ENCODE measurements around the gene ADAMTS14.

Gene ADAMTS14

DNA sequence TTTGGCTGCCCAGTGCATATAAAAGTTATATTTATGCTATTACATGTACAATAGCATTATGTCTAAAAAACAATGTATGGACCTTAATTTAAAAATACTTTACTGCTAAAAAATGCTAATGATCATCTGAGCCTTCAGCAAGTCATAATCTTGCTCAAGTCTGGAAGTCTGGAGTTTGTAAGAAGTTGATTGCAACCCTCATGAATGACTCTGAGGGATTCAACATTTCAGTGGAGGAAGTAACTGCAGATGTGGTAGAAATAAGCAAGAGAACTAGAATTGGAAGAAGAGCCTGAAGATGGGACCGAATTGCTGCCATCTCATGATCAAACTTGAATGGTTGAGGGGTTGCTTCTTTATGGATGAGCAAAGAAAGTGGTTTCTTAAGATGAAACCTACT, 13.0 kb upstream of the ADAMTS14 start:
- Histone ChIP-seq H3K27ac (ENCODE audit: low read length) (no peak overlapping the region), H2AFZ (ENCODE audit: low read depth, low read length) (no peak overlapping the region), H3K4me3 (ENCODE audit: low read depth in 1 of 2, low read length in 2 of 2) (no peak overlapping the region), H3K36me3 (ENCODE audit: insufficient read depth, low read length) (no peaks in the 10 kb centered on the region), H3K79me2 (ENCODE audit: insufficient read depth, low read length) (no peaks in the 10 kb centered on the region), H4K20me1 (ENCODE audit: insufficient read depth, low read length) (no peaks in the 10 kb centered on the region), H3K4me1 (ENCODE audit: insufficient read depth, low read length) (peaks cover 19% of the 10 kb centered on the region), H3K9me3 (ENCODE audit: insufficient read depth, low read length, severe bottlenecking) (peaks cover 8% of the 10 kb centered on the region), H3K4me2 (ENCODE audit: insufficient read depth, low read length) (no peak overlapping the region), H3K27me3 (ENCODE audit: insufficient read depth, low read length, poor library complexity) (no peaks in the 10 kb centered on the region), H3K9ac (ENCODE audit: low read depth, low read length) (no peak overlapping the region)
- no peak for TF ChIP-seq EZH2 (IDR thresholded peaks at IDR 0.05; ENCODE audit: borderline replicate concordance, low read depth, low read length, severe bottlenecking)
- TF ChIP-seq, protein P1, sequence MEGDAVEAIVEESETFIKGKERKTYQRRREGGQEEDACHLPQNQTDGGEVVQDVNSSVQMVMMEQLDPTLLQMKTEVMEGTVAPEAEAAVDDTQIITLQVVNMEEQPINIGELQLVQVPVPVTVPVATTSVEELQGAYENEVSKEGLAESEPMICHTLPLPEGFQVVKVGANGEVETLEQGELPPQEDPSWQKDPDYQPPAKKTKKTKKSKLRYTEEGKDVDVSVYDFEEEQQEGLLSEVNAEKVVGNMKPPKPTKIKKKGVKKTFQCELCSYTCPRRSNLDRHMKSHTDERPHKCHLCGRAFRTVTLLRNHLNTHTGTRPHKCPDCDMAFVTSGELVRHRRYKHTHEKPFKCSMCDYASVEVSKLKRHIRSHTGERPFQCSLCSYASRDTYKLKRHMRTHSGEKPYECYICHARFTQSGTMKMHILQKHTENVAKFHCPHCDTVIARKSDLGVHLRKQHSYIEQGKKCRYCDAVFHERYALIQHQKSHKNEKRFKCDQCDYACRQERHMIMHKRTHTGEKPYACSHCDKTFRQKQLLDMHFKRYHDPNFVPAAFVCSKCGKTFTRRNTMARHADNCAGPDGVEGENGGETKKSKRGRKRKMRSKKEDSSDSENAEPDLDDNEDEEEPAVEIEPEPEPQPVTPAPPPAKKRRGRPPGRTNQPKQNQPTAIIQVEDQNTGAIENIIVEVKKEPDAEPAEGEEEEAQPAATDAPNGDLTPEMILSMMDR (IDR thresholded peaks at IDR 0.05; ENCODE audit: borderline replicate concordance, extremely low read depth, low read length, poor library complexity, severe bottlenecking): no peak
- ATAC-seq (ENCODE audit: insufficient read depth, low read depth): no peak
- no peak for DNase-seq

DNA sequence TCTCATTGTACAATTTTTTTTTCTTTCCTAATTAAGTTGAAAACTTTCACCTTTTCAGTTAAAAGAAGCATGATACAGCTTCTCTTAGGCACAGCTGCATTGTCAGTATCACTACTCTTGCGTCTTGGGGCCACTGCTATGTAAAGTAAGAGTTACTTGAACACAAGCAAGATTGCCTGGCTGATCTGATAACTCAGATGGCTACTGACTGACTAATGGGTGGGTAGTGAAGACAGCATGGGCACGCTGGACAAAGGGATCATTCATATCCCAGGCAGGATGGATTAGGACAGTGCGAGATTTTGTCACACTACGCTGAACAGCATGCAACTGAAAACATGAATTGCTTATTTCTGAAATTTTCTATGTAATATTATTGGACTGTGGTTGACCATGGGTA, 11.6 kb upstream of the ADAMTS14 start:
- Histone ChIP-seq H3K4me2 (ENCODE audit: insufficient read depth, low read length) (no peak overlapping the region), H3K4me3 (ENCODE audit: low read depth in 1 of 2, low read length in 2 of 2) (no peak overlapping the region), H4K20me1 (ENCODE audit: insufficient read depth, low read length) (no peaks in the 10 kb centered on the region), H3K9ac (ENCODE audit: low read depth, low read length) (no peak overlapping the region), H3K9me3 (ENCODE audit: insufficient read depth, low read length, severe bottlenecking) (peaks cover 8% of the 10 kb centered on the region), H3K27ac (ENCODE audit: low read length) (no peak overlapping the region), H2AFZ (ENCODE audit: low read depth, low read length) (no peak overlapping the region), H3K36me3 (ENCODE audit: insufficient read depth, low read length) (no peaks in the 10 kb centered on the region), H3K4me1 (ENCODE audit: insufficient read depth, low read length) (peaks cover 19% of the 10 kb centered on the region), H3K27me3 (ENCODE audit: insufficient read depth, low read length, poor library complexity) (no peaks in the 10 kb centered on the region), H3K79me2 (ENCODE audit: insufficient read depth, low read length) (no peaks in the 10 kb centered on the region)
- no peak for ATAC-seq (ENCODE audit: insufficient read depth, low read depth)
- TF ChIP-seq, protein P1 (IDR thresholded peaks at IDR 0.05; ENCODE audit: borderline replicate concordance, extremely low read depth, low read length, poor library complexity, severe bottlenecking): no peak
- no peak for TF ChIP-seq EZH2 (IDR thresholded peaks at IDR 0.05; ENCODE audit: borderline replicate concordance, low read depth, low read length, severe bottlenecking)
- DNase-seq: no peak

DNA sequence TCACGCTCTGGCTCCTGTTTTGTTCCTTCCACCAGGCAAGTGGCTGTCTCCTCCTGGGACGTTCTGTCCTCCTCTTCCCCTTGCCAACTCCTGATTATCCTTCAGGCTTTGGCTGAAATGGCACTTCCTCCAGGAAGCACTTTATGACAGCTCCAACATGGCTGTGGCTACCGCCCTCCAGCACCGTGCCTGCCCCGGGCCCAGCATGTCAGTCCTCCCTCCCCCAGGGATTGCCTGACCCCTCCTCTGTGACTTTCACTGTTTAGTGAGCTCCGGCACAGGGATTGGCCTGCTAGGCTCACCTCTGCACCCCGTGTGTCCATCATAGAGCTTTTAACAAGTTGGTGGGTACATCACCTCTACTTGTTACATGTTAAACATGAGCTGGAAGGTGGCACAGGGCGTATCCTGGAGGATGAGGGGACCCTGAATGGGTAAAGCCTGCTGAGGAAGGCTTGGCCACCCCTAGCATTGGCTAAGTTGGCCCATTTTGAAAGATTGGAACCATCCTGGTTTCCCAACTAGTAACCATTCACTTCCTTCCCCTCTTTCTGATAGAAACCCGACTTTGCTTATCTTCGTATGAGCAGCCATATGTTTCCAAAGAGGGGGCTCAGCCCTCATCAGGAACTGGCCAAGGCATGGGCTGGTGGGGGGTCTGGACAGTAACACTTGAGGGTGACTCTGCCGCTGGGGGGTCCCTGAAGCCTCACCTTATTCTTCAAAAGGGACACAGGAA, 10.5 kb upstream of the ADAMTS14 start:
- Histone ChIP-seq H3K4me3 (ENCODE audit: low read depth in 1 of 2, low read length in 2 of 2) (no peak overlapping the region), H3K4me1 (ENCODE audit: insufficient read depth, low read length) (peaks cover 8% of the 10 kb centered on the region), H3K9me3 (ENCODE audit: insufficient read depth, low read length, severe bottlenecking) (peaks cover 8% of the 10 kb centered on the region), H2AFZ (ENCODE audit: low read depth, low read length) (no peak overlapping the region), H3K4me2 (ENCODE audit: insufficient read depth, low read length) (no peak overlapping the region), H3K36me3 (ENCODE audit: insufficient read depth, low read length) (no peaks in the 10 kb centered on the region), H3K9ac (ENCODE audit: low read depth, low read length) (no peak overlapping the region), H3K79me2 (ENCODE audit: insufficient read depth, low read length) (no peaks in the 10 kb centered on the region), H3K27me3 (ENCODE audit: insufficient read depth, low read length, poor library complexity) (no peaks in the 10 kb centered on the region), H4K20me1 (ENCODE audit: insufficient read depth, low read length) (no peaks in the 10 kb centered on the region), H3K27ac (ENCODE audit: low read length) (no peak overlapping the region)
- ATAC-seq (ENCODE audit: insufficient read depth, low read depth): no peak
- no peak for DNase-seq
- TF ChIP-seq, protein P1 (IDR thresholded peaks at IDR 0.05; ENCODE audit: borderline replicate concordance, extremely low read depth, low read length, poor library complexity, severe bottlenecking): no peak
- TF ChIP-seq EZH2 (IDR thresholded peaks at IDR 0.05; ENCODE audit: borderline replicate concordance, low read depth, low read length, severe bottlenecking): no peak
